OCI-LY3 (cell line): ENCODE measurements around the gene EHD3.

Experiments used
- CTCF ChIP-seq: fragments of 200-600, 300-600 bp; sonication (generic); IDR thresholded peaks from 2 replicates; pipeline ENCODE4 v1.5.1; 2014; ENCODE audit warnings: antibody characterized with exemption, low read length, low read depth
- EZH2phosphoT487 ChIP-seq: fragments of 200-600 bp; shearing (Covaris generic); IDR thresholded peaks from 2 replicates; pipeline ENCODE4 v1.6.1; 2018; ENCODE audit warnings: antibody characterized with exemption, mixed run types, low read depth

DNA sequence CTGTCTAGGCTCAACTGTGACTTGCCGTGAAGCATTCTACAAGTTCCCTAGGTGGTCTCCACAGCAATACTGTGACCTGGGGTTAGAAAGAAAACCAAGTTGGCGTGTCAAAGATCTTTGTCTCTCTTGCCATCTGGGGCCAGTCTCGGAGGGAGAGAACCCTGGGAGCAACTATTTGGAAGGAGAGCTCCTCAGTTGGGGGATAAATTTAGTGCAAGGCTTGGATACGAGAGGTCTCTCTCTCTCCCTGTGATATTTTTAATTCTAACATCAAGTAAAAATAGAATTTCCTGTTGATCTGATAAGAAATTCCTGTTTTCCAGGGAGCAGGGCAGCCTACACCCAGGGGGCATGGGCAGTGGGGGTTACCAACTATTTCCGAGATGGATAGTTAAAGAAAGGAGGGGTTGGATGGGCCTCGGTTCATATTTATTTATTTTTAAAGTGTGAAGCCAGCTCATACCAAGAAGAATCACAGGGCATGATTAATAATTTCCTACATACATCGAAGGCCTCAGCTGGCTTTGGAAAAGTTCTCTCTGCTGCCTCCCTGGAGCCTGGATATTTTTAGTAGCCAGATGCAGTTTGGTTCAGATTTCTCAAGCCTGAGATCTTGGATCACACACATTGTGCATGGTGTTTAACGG, 62.8 kb downstream of the EHD3 start:
- no peak for TF ChIP-seq CTCF
- no peak for TF ChIP-seq EZH2phosphoT487
